Activated CD8-positive, alpha-beta T cell treated with anti-CD3 and anti-CD28 coated beads for 36 hours (primary cell): ENCODE data around the gene DNAI1. TPM values are rescaled to one million over a fixed set of nuclear protein-coding genes. Genes with fewer than 3 reads are reported as not detected.
A peak's percentile ranks its signal among the peaks of the same experiment; 100 is the strongest.

Experiments
- ATAC-seq: fragments of 200-7000 bp; cut with Tn5 transposase; one replicate; pipeline ENCODE4 v1.10.0; 2021; ENCODE audit warnings: mild to moderate bottlenecking, moderate library complexity
- CTCF ChIA-PET: fragments of 350-600 bp; sonication (Branson Sonifier 250); formaldehyde crosslinking; loops from one replicate; lab custom pipeline; 2021; ENCODE audit warnings: antibody characterized with exemption; lab: Charles Lee
- POLR2A ChIA-PET: fragments of 350-600 bp; sonication (Branson Sonifier 250); formaldehyde crosslinking; loops from one replicate; lab custom pipeline; 2021; ENCODE audit warnings: antibody characterized with exemption; lab: Charles Lee
- DNase-seq: peaks from one replicate; pipeline ENCODE4 v3.0.0-alpha.2; 2020
- H3K27ac Mint-ChIP-seq: one replicate; pipeline ENCODE4 v1.8.0; 2021; ENCODE audit warnings: mild to moderate bottlenecking, mixed read lengths
- H3K27me3 Mint-ChIP-seq: one replicate; pipeline ENCODE4 v1.8.0; 2021; ENCODE audit warnings: mixed read lengths
- H3K36me3 Mint-ChIP-seq: one replicate; pipeline ENCODE4 v1.8.0; 2021; ENCODE audit warnings: low read depth, mixed read lengths
- H3K4me1 Mint-ChIP-seq: one replicate; pipeline ENCODE4 v1.8.0; 2021; ENCODE audit warnings: low read depth, mixed read lengths
- H3K4me3 Mint-ChIP-seq: one replicate; pipeline ENCODE4 v1.8.0; 2021; ENCODE audit warnings: mild to moderate bottlenecking, moderate library complexity, mixed read lengths
- H3K9me3 Mint-ChIP-seq: one replicate; pipeline ENCODE4 v1.8.0; 2021; ENCODE audit warnings: mixed read lengths
- CTCF ChIP-seq: fragments of 200-600 bp; IDR thresholded peaks from one replicate; pipeline ENCODE4 v1.8.0; 2022; ENCODE audit warnings: antibody characterized with exemption, mild to moderate bottlenecking
- intact Hi-C: fragments of 100-400 bp; cut with micrococcal nuclease; formaldehyde crosslinking; loops from one replicate; pipeline ENCODE4 v1.10.0; 2022
- total RNA-seq, 2 experiments: library from RNA; stranded (reverse); gene quantifications; one replicate each; pipeline ENCODE4 v1.2.3, GENCODE V29; 2021

Gene DNAI1
- total RNA-seq, 2 experiments from 2014 or later: 0.18 TPM; not detected in 1

DNA sequence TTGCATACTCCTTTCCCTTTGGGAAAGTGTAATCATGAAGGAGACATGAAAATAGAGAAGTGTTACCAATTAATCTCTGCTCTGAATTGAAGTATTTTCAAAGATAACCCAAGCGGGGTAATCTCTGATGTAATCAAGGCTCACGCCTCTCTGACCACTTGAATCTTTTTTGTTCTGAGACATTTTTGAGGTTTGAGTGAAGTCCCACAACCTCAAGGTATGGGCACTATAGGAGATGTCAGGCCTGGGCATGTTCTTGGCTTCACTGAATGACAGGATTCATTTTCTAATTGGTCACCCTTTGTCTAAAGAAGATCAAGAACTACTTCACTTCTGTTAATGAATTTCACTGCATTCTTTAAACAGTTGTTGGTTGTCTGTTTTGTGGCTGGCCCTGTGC lies 40.5 kb downstream of the DNAI1 start:
- CTCF ChIA-PET: interaction anchor here (7.2 to 10.3 kb wide), 2 partner anchors 61 to 95 kb away, joined by 74 to 90 read pairs; no protein-coding TSS in a partner anchor
- Mint-ChIP-seq H3K27ac (no peak overlapping the region), H3K36me3 (no peaks in the 10 kb centered on the region), H3K4me3 (no peak overlapping the region), H3K9me3 (no peaks in the 10 kb centered on the region), H3K4me1 (peaks cover 3% of the 10 kb centered on the region), H3K27me3 (peaks cover 2% of the 10 kb centered on the region)
- POLR2A ChIA-PET: no interaction called here
- no peak for TF ChIP-seq CTCF
- intact Hi-C loops: no loop called here
- no peak for DNase-seq
- no peak for ATAC-seq

DNA sequence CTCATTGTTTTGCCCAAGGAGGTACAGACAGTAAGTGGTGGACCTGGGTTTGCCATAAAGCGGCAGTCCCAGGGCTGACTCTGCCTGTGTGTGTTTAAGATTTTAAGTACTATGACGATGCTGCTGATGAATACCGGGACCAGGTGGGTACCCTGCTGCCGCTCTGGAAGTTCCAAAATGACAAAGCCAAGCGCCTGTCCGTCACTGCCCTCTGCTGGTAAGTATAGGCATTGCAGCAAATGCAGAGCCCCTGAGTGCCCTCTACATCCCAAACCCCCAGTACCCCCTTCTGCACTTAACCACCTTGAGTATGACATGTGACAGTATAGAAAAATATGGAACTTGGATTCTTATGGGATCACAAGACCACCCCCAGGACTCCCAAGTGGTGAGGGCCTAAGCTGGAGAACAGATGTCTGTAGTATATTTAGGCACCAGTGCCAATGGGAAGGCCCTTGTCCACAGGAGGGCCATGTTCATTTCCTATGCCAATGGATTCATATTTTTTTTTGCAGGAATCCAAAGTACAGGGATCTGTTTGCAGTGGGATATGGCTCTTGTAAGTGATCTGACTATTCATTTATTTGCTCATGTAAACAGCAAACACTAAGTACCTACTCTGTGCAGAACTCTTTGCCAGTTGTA lies 42.1 kb downstream of the DNAI1 start:
- ChIA-PET CTCF (interaction anchor here (0.6 to 10.3 kb wide), 34 partner anchors 9 to 166 kb away, joined by 3 to 90 read pairs (median 4); partner anchors contain the start of genes DNAI1, ENHO, FAM219A and MYORG), POLR2A (no interaction called here)
- DNase-seq: peak; percentile 84
- Mint-ChIP-seq H3K4me3 (no peak overlapping the region), H3K9me3 (no peaks in the 10 kb centered on the region), H3K4me1 (peaks cover 3% of the 10 kb centered on the region), H3K36me3 (no peaks in the 10 kb centered on the region), H3K27me3 (peaks cover 6% of the 10 kb centered on the region), H3K27ac (no peak overlapping the region)
- peak; percentile 97 for TF ChIP-seq CTCF
- intact Hi-C loops: loop anchor here (1.0 kb wide), 1 partner anchor 63 kb away; no protein-coding TSS in a partner anchor
- peak; percentile 95 for ATAC-seq

- no peaks in the 10 kb centered on the region for H3K9me3 Mint-ChIP-seq
- no peak overlapping the region for H3K4me3 Mint-ChIP-seq
- H3K27ac Mint-ChIP-seq: no peak overlapping the region
- ChIA-PET POLR2A (no interaction called here), CTCF (interaction anchor here (0.9 to 10.3 kb wide), 19 partner anchors 9 to 166 kb away, joined by 3 to 90 read pairs (median 5); partner anchors contain the start of genes DNAI1, FAM219A and SIGMAR1)
- intact Hi-C loops: no loop called here
- DNase-seq (no peak), ATAC-seq (no peak)
- peaks cover 6% of the 10 kb centered on the region for H3K27me3 Mint-ChIP-seq
- TF ChIP-seq CTCF: no peak
- H3K36me3 Mint-ChIP-seq: no peaks in the 10 kb centered on the region
- peaks cover 3% of the 10 kb centered on the region for H3K4me1 Mint-ChIP-seq
Observed at GRCh38 chr9:34501372-34501771, 42.8 kb downstream of the DNAI1 start.

GRCh38 chr9:34501889-34502425 lies 43.4 kb downstream of the DNAI1 start:
- Mint-ChIP-seq H3K9me3 (no peaks in the 10 kb centered on the region), H3K4me1 (peaks cover 3% of the 10 kb centered on the region), H3K27ac (no peak overlapping the region), H3K36me3 (no peaks in the 10 kb centered on the region), H3K27me3 (peaks cover 6% of the 10 kb centered on the region), H3K4me3 (no peak overlapping the region)
- no peak for ATAC-seq
- no peak for DNase-seq
- TF ChIP-seq CTCF: no peak
- intact Hi-C loops: no loop called here
- ChIA-PET CTCF (interaction anchor here (1.1 to 10.3 kb wide), 12 partner anchors 8 to 98 kb away, joined by 3 to 90 read pairs (median 13); partner anchors contain the start of genes DNAI1 and FAM219A), POLR2A (no interaction called here)

DNA sequence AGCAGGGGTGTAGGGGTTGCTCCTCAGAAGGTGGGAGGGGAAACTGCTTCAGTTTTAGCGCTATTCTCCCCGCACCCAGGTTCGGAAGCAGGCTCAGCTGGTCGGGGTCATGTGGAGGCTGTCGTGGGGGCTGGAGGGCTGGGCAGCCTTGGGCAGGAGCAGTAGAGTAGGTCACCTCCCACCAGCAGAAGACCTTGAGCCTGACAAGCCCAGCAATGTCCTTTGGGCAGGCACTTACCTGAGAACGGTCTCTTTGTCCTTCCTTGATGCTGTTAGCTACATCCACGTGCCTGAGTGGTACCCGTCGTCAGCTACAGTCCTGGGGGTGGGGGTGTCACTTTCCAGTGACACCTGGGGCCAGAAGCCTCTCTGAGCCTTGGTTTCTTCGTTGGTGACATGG lies 43.9 kb downstream of the DNAI1 start:
- DNase-seq (no peak), ATAC-seq (no peak)
- Mint-ChIP-seq H3K36me3 (no peaks in the 10 kb centered on the region), H3K27ac (no peak overlapping the region), H3K4me3 (no peak overlapping the region), H3K4me1 (peaks cover 3% of the 10 kb centered on the region), H3K27me3 (peaks cover 5% of the 10 kb centered on the region), H3K9me3 (no peaks in the 10 kb centered on the region)
- intact Hi-C loops: no loop called here
- CTCF ChIA-PET: interaction anchor here (1.3 to 10.3 kb wide), 6 partner anchors 45 to 98 kb away, joined by 5 to 90 read pairs (median 18); no protein-coding TSS in a partner anchor
- POLR2A ChIA-PET: no interaction called here
- no peak for TF ChIP-seq CTCF
